Vagina (tissue), 2 donors: ENCODE data around the gene KLHL6.

ENCODE experiments used
- CTCF ChIP-seq, 3 experiments: fragments of 450-650 bp in 2 of 3; fragments of 200-600 bp in 1 of 3; sonication (generic) in 1 of 3; IDR thresholded peaks; one replicate each; pipeline ENCODE4 v1.5.1; 2017 to 2019; ENCODE audit warnings: antibody characterized with exemption in 3 of 3, mild to moderate bottlenecking in 2 of 3, moderate library complexity in 2 of 3
- POLR2A ChIP-seq, 2 donors: fragments of 450-650 bp; IDR thresholded peaks; one replicate each; pipeline ENCODE4 v1.6.1; 2017; ENCODE audit warnings: antibody characterized with exemption in 2 of 2, mild to moderate bottlenecking in 2 of 2, moderate library complexity in 2 of 2
- POLR2AphosphoS5 ChIP-seq, 2 donors: sonication (generic); formaldehyde crosslinking; IDR thresholded peaks; one replicate each; pipeline ENCODE4 v1.9.0; 2017; ENCODE audit warnings: antibody characterized with exemption in 2 of 2, mild to moderate bottlenecking in 2 of 2, low read depth in 1 of 2; ENCODE audit not compliant: insufficient read depth in 1 of 2

GRCh38 chr3:183508821-183509220, 46.7 kb downstream of the KLHL6 start:
- TF ChIP-seq CTCF (IDR thresholded peaks at IDR 0.05) (no peak), POLR2A (IDR thresholded peaks at IDR 0.05) (no peak), POLR2AphosphoS5 (IDR thresholded peaks at IDR 0.05; ENCODE audit: insufficient read depth in 1 of 2, low read depth in 1 of 2) (no peak)
